GM19193 (cell line): ENCODE measurements around the gene NAV2.

Source experiments
- POLR2A ChIP-seq: IDR thresholded peaks from 4 replicates; pipeline ENCODE4 v1.6.1; 2011; ENCODE audit not compliant: insufficient read depth, insufficient read length; ENCODE audit errors: extremely low read depth

Gene NAV2

GRCh38 chr11:20097319-20098221 is 384.9 kb downstream of the NAV2 start:
- no peak for TF ChIP-seq POLR2A

GRCh38 chr11:20099527-20099926 is 386.9 kb downstream of the NAV2 start:
- no peak for TF ChIP-seq POLR2A

GRCh38 chr11:20102397-20102796 is 389.8 kb downstream of the NAV2 start:
- TF ChIP-seq POLR2A, result no peak

GRCh38 chr11:20103281-20103680 is 390.6 kb downstream of the NAV2 start:
- TF ChIP-seq POLR2A, result no peak

- no peak for TF ChIP-seq POLR2A
Measured at GRCh38 chr11:20105427-20105826, 392.8 kb downstream of the NAV2 start.

GRCh38 chr11:20109731-20110445 is 397.3 kb downstream of the NAV2 start:
- no peak for TF ChIP-seq POLR2A

GRCh38 chr11:20110908-20111669 is 398.5 kb downstream of the NAV2 start:
- TF ChIP-seq POLR2A, result no peak

GRCh38 chr11:20111871-20112270 is 399.2 kb downstream of the NAV2 start:
- TF ChIP-seq POLR2A, result no peak

- TF ChIP-seq POLR2A, result no peak
Measured at GRCh38 chr11:20112291-20113148, 399.9 kb downstream of the NAV2 start.

GRCh38 chr11:20113149-20113438 is 400.5 kb downstream of the NAV2 start:
- no peak for TF ChIP-seq POLR2A

GRCh38 chr11:20114588-20114987 is 402.0 kb downstream of the NAV2 start:
- no peak for TF ChIP-seq POLR2A

- TF ChIP-seq POLR2A, result no peak
Measured at GRCh38 chr11:20116825-20117224, 404.2 kb downstream of the NAV2 start.

- no peak for TF ChIP-seq POLR2A
Measured at GRCh38 chr11:20117291-20117690, 404.7 kb downstream of the NAV2 start.

GRCh38 chr11:20118209-20118608 is 405.6 kb downstream of the NAV2 start:
- TF ChIP-seq POLR2A, result no peak
